Measurements from ENCODE around the gene USHBP1. TPM values are rescaled to one million over a fixed set of nuclear protein-coding genes. Genes with fewer than 3 reads are reported as not detected.

USHBP1 gene
- total and polyA plus RNA-seq, 2 of the 13 experiments (the other 11 are each of a cell fraction or from before 2014, with no cell fraction given) = 0.15 to 1.5 TPM

DNA sequence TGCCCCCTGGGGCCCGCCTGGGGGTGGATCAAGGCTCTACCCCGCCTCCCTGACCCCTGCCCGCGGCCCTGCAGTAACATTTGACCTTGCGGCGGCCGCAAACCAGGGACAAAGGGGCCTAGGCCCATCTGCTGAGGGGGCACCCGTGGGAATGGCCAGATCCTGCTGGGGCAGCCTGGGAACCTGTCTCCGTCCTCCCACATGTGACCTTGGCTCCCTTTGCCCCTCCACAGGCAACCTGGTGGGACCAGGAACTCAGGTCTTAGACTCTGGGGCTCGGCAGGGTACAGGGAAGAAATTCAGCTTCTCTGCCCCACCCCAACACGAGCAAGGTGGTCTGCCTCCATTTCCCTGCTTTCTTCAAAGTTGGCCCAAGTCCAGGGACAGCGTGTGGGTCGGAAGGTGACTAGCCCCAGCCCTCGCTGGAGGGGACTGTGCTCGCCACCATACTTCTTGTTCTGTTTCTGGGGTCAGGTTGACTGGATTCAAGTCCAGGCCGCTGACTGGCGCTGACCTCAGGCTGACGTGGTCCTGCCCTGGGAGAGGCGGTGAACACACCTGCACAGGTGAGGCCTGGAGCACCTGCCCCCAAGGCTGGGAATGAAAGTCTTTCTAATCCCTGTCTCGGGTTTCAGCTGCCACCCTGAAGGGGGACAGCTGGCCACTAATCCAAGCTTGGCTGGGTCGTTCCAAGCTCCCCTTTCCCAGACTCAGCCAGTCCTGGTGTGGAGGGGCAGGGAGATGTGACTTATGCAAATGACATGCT lies 16.4 kb downstream of the USHBP1 start (continued):
- TF ChIP-seq FOXJ3 (CRISPR knock-in tag; IDR thresholded peaks at IDR 0.05; ENCODE audit: borderline replicate concordance) (peak; percentile 61; the same call in 1 of the 2 replicates), ZNF709 (CRISPR knock-in tag; IDR thresholded peaks at IDR 0.05) (no peak), ZNF746 (CRISPR knock-in tag; IDR thresholded peaks at IDR 0.05) (peak; percentile 97), CSRNP1 (CRISPR knock-in tag; IDR thresholded peaks at IDR 0.05) (peak; percentile 50; the same call in 1 of the 2 replicates), TBX2 (CRISPR knock-in tag; IDR thresholded peaks at IDR 0.05; ENCODE audit: borderline replicate concordance) (peak; percentile 93), DNMT3B (CRISPR knock-in tag; conservative IDR thresholded peaks at IDR 0.05) (no peak), NR2F6 (IDR thresholded peaks at IDR 0.05) (peak; percentile 100), NR2F6 (CRISPR knock-in tag; IDR thresholded peaks at IDR 0.05) (peak; percentile 100), MED13 (CRISPR knock-in tag; IDR thresholded peaks at IDR 0.05) (peak; percentile 82; the same call in 1 of the 2 replicates), HOXA9 (CRISPR knock-in tag; IDR thresholded peaks at IDR 0.05; ENCODE audit: borderline replicate concordance) (no peak), ZNF558 (CRISPR knock-in tag; IDR thresholded peaks at IDR 0.05; ENCODE audit: borderline replicate concordance) (no peak), ZSCAN29 (CRISPR knock-in tag; conservative IDR thresholded peaks at IDR 0.05) (peak; percentile 79; the same call in 1 of the 2 replicates), HINFP (CRISPR knock-in tag; IDR thresholded peaks at IDR 0.05; ENCODE audit: low read depth) (peak; percentile 52; the same call in 1 of the 2 replicates), ZNF251 (CRISPR knock-in tag; IDR thresholded peaks at IDR 0.05) (no peak), DNMT1 (CRISPR knock-in tag; IDR thresholded peaks at IDR 0.05) (no peak), PAF1 (CRISPR knock-in tag; IDR thresholded peaks at IDR 0.05) (no peak), TBX3 (IDR thresholded peaks at IDR 0.05; ENCODE audit: borderline replicate concordance) (no peak), YEATS2 (CRISPR knock-in tag; IDR thresholded peaks at IDR 0.05; ENCODE audit: borderline replicate concordance) (no peak), ZNF260 (CRISPR knock-in tag; IDR thresholded peaks at IDR 0.05; ENCODE audit: borderline replicate concordance, low read depth) (no peak), ZNF530 (CRISPR knock-in tag; IDR thresholded peaks at IDR 0.05; ENCODE audit: low read depth) (no peak)
- TF ChIP-seq, protein P1, sequence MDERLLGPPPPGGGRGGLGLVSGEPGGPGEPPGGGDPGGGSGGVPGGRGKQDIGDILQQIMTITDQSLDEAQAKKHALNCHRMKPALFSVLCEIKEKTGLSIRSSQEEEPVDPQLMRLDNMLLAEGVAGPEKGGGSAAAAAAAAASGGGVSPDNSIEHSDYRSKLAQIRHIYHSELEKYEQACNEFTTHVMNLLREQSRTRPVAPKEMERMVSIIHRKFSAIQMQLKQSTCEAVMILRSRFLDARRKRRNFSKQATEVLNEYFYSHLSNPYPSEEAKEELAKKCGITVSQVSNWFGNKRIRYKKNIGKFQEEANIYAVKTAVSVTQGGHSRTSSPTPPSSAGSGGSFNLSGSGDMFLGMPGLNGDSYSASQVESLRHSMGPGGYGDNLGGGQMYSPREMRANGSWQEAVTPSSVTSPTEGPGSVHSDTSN (CRISPR knock-in tag; IDR thresholded peaks at IDR 0.05) = no peak
- TF ChIP-seq, protein P2, sequence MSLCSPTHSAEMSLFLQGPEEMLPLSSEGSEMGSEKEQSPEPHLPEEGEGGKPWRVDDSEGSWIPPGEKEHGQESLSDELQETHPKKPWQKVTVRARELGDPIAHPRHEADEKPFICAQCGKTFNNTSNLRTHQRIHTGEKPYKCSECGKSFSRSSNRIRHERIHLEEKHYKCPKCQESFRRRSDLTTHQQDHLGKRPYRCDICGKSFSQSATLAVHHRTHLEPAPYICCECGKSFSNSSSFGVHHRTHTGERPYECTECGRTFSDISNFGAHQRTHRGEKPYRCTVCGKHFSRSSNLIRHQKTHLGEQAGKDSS (CRISPR knock-in tag; IDR thresholded peaks at IDR 0.05; ENCODE audit: borderline replicate concordance, low read depth) = peak; percentile 78; the same call in 1 of the 2 replicates

All from HepG2 (cell line).